HCT116 (cell line): ENCODE measurements around the gene DRC7. TPM values are rescaled to one million over a fixed set of nuclear protein-coding genes. Genes with fewer than 3 reads are reported as not detected.

ENCODE experiments used
- ATAC-seq: fragments of 200-7000 bp; cut with Tn5 transposase; 2 replicates; pipeline ENCODE4 v1.9.1; 2020; ENCODE audit warnings: mild to moderate bottlenecking, moderate library complexity
- BruUV-seq: library from RNA; stranded (reverse); fragments of 400-500 nt; replicated peaks from 2 replicates; lab custom pipeline; 2021; lab: Mats Ljungman, UMichigan
- CTCF ChIA-PET: fragments of 300-600 bp; sonication (Branson Sonifier 250); formaldehyde crosslinking; loops from one replicate; lab custom pipeline; 2021; ENCODE audit warnings: antibody characterized with exemption; lab: Charles Lee
- POLR2A ChIA-PET: fragments of 300-600, 350-600 bp; sonication (Branson Sonifier 250); formaldehyde crosslinking; loops from one replicate; lab custom pipeline; 2021; ENCODE audit warnings: antibody characterized with exemption; lab: Charles Lee
- RAD21 ChIA-PET, 2 experiments: fragments of 300-600 bp; sonication (Branson Sonifier 250); formaldehyde crosslinking; loops; one replicate each; lab custom pipeline; 2023; ENCODE audit warnings: low total read pairs in 2 of 2; ENCODE audit not compliant: uncharacterized antibody in 2 of 2, unreplicated experiment in 2 of 2, low non-redundant PET in 1 of 2; lab: Charles Lee
- DNase-seq: peaks from one replicate; pipeline ENCODE4 v3.0.0-alpha.2; 2010; ENCODE audit warnings: low read depth, low spot score
- H2AFZ ChIP-seq: fragments of 200-600 bp; shearing (Covaris generic), sonication (generic); 2 replicates; pipeline ENCODE4 v1.6.1; 2017; ENCODE audit warnings: low read depth, mixed run types, mixed read lengths, antibody characterized with exemption, low read length; ENCODE audit not compliant: poor library complexity, severe bottlenecking
- H3K27ac ChIP-seq: 2 replicates; pipeline ENCODE4 v1.5.1; 2012; ENCODE audit warnings: low read depth, low read length
- H3K27me3 ChIP-seq: fragments of 200-600 bp; sonication (generic); 2 replicates; pipeline ENCODE4 v1.6.1; 2016; ENCODE audit warnings: mixed run types, low read length, mixed read lengths; ENCODE audit not compliant: insufficient read depth
- H3K36me3 ChIP-seq, 2 experiments: fragments of 200-500 bp in 1 of 2; fragments of 200-600 bp in 1 of 2; sonication (Bioruptor generic) in 1 of 2; sonication (generic) in 1 of 2; 2 replicates each; pipeline versions ENCODE4 v1.5.1 to v1.6.1; 2014 to 2016; ENCODE audit warnings: low read length in 2 of 2, inconsistent platforms in 1 of 2, mixed read lengths in 1 of 2, mixed run types in 1 of 2; ENCODE audit not compliant: insufficient read depth in 2 of 2, control insufficient read depth in 1 of 2
- H3K4me1 ChIP-seq, 2 experiments: fragments of 200-600 bp in 1 of 2; sonication (generic) in 1 of 2; 2 replicates each; pipeline versions ENCODE4 v1.5.1 to v1.6.1; 2012 to 2017; ENCODE audit warnings: low read length in 2 of 2, inconsistent platforms in 1 of 2, mild to moderate bottlenecking in 1 of 2, mixed read lengths in 1 of 2, mixed run types in 1 of 2, moderate library complexity in 1 of 2; ENCODE audit not compliant: insufficient read depth in 2 of 2, control insufficient read depth in 1 of 2
- H3K4me2 ChIP-seq: fragments of 200-600 bp; sonication (generic); 2 replicates; pipeline ENCODE4 v1.6.1; 2017; ENCODE audit warnings: mixed run types, low read length, mixed read lengths
- H3K4me3 ChIP-seq, 2 experiments: fragments of 200-600 bp in 1 of 2; sonication (generic) in 1 of 2; replicated peaks in 1 of 2; 2 replicates each; pipeline ENCODE4 v1.5.1; 2011 to 2016; ENCODE audit warnings: low read length in 2 of 2, control low read depth in 1 of 2, low read depth in 1 of 2, mild to moderate bottlenecking in 1 of 2, mixed read lengths in 1 of 2, mixed run types in 1 of 2
- H3K79me2 ChIP-seq: fragments of 200-600 bp; sonication (generic); 2 replicates; pipeline ENCODE4 v1.6.1; 2017; ENCODE audit warnings: mild to moderate bottlenecking, mixed run types, low read length, moderate library complexity, mixed read lengths; ENCODE audit not compliant: insufficient read depth
- H3K9ac ChIP-seq: fragments of 200-600 bp; sonication (generic); 2 replicates; pipeline ENCODE4 v1.6.1; 2016; ENCODE audit warnings: low read length, mixed read lengths
- H3K9me2 ChIP-seq: fragments of 200-600 bp; sonication (generic), shearing (Covaris generic); 2 replicates; pipeline ENCODE4 v1.6.1; 2017; ENCODE audit warnings: mixed run types, mild to moderate bottlenecking, moderate library complexity; ENCODE audit not compliant: insufficient read depth
- H3K9me3 ChIP-seq, 2 experiments: fragments of 200-500 bp in 1 of 2; fragments of 200-600 bp in 1 of 2; sonication (Bioruptor generic) in 1 of 2; sonication (generic) in 1 of 2; 2 replicates each; pipeline ENCODE4 v1.6.1; 2014 to 2017; ENCODE audit warnings: low read length in 2 of 2, mixed read lengths in 2 of 2, inconsistent platforms in 1 of 2, low read depth in 1 of 2, mild to moderate bottlenecking in 1 of 2, mixed run types in 1 of 2, moderate library complexity in 1 of 2; ENCODE audit not compliant: control insufficient read depth in 1 of 2, insufficient read depth in 1 of 2
- H4K20me1 ChIP-seq: fragments of 200-600 bp; sonication (generic), shearing (Covaris generic); 2 replicates; pipeline ENCODE4 v1.6.1; 2017; ENCODE audit warnings: mixed run types, mild to moderate bottlenecking, moderate library complexity; ENCODE audit not compliant: insufficient read depth
- CBX3 ChIP-seq: IDR thresholded peaks from 2 replicates; pipeline ENCODE4 v1.6.1; 2012; ENCODE audit warnings: low read depth
- RAD21 ChIP-seq: IDR thresholded peaks from 2 replicates; pipeline ENCODE4 v1.6.1; 2012; ENCODE audit warnings: low read depth, mild to moderate bottlenecking
- SP1 ChIP-seq: IDR thresholded peaks from 2 replicates; pipeline ENCODE4 v1.6.1; 2012; ENCODE audit warnings: low read depth
- intact Hi-C: fragments of 100-400 bp; cut with micrococcal nuclease; formaldehyde crosslinking; loops from 2 replicates; pipeline ENCODE4 v1.10.0; 2022
- total RNA-seq: library from RNA; stranded (reverse); gene quantifications from one replicate; pipeline ENCODE4 v1.2.1, GENCODE V29; 2021; ENCODE audit not compliant: unreplicated experiment
- TF ChIP-seq, protein P1 (sequence below): IDR thresholded peaks from 2 replicates; pipeline ENCODE4 v1.6.1; 2012; ENCODE audit warnings: low read depth
- TF ChIP-seq, protein P2 (sequence below): IDR thresholded peaks from 2 replicates; pipeline ENCODE4 v1.6.1; 2011; ENCODE audit warnings: mild to moderate bottlenecking, low read length, moderate library complexity; ENCODE audit not compliant: insufficient replicate concordance; ENCODE audit errors: extremely low read depth

Gene DRC7
- total RNA-seq, 1 experiment from 2014 or later: 0.91 TPM

DNA sequence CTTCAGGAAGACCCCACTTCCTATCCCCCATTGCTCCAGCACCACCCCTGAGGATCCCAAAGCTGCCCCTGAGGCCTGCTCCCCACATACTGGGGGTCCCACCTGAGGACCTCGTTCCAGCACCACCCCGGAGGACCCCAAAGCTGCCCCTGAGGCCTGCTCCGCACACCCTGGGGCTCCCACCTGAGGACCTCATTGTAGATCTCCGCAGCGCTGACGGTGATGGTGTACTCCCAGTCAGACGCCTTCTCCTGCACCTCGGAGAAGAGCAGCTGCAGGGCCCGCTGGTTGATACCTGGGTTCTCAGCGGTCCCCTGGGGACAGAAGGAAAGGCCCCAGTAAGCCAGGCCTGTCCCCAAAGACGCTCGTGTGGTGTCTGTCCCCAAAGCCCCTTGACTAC is 67.4 kb downstream of the DRC7 start:
- H3K4me3 ChIP-seq: no peak overlapping the region
- no peak for ATAC-seq
- 0 out of 4 replicates have a peak, but pooled peaks cover 0 to 5% of the 10 kb centered on the region in 2 experiments for H3K36me3 ChIP-seq
- no peaks in the 10 kb centered on the region for H3K9me3 ChIP-seq
- H3K79me2 ChIP-seq: no peaks in the 10 kb centered on the region
- no peak for DNase-seq
- no peak overlapping the region for H3K4me2 ChIP-seq
- ChIA-PET POLR2A (no interaction called here), CTCF (interaction anchor here (0.7 to 1.3 kb wide), 2 partner anchors 26 to 34 kb away, joined by 3 to 4 read pairs; partner anchors contain the start of gene KATNB1), RAD21 (no interaction called here)
- no peak overlapping the region for H3K9ac ChIP-seq
- H3K4me1 ChIP-seq: peaks cover 15 to 29% of the 10 kb centered on the region in 2 experiments
- no peak overlapping the region for H2AFZ ChIP-seq
- no peaks in the 10 kb centered on the region for H3K27me3 ChIP-seq
- TF ChIP-seq SP1 (no peak), CBX3 (no peak), RAD21 (no peak)
- TF ChIP-seq, protein P1, sequence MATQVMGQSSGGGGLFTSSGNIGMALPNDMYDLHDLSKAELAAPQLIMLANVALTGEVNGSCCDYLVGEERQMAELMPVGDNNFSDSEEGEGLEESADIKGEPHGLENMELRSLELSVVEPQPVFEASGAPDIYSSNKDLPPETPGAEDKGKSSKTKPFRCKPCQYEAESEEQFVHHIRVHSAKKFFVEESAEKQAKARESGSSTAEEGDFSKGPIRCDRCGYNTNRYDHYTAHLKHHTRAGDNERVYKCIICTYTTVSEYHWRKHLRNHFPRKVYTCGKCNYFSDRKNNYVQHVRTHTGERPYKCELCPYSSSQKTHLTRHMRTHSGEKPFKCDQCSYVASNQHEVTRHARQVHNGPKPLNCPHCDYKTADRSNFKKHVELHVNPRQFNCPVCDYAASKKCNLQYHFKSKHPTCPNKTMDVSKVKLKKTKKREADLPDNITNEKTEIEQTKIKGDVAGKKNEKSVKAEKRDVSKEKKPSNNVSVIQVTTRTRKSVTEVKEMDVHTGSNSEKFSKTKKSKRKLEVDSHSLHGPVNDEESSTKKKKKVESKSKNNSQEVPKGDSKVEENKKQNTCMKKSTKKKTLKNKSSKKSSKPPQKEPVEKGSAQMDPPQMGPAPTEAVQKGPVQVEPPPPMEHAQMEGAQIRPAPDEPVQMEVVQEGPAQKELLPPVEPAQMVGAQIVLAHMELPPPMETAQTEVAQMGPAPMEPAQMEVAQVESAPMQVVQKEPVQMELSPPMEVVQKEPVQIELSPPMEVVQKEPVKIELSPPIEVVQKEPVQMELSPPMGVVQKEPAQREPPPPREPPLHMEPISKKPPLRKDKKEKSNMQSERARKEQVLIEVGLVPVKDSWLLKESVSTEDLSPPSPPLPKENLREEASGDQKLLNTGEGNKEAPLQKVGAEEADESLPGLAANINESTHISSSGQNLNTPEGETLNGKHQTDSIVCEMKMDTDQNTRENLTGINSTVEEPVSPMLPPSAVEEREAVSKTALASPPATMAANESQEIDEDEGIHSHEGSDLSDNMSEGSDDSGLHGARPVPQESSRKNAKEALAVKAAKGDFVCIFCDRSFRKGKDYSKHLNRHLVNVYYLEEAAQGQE: no peak
- TF ChIP-seq, protein P2, sequence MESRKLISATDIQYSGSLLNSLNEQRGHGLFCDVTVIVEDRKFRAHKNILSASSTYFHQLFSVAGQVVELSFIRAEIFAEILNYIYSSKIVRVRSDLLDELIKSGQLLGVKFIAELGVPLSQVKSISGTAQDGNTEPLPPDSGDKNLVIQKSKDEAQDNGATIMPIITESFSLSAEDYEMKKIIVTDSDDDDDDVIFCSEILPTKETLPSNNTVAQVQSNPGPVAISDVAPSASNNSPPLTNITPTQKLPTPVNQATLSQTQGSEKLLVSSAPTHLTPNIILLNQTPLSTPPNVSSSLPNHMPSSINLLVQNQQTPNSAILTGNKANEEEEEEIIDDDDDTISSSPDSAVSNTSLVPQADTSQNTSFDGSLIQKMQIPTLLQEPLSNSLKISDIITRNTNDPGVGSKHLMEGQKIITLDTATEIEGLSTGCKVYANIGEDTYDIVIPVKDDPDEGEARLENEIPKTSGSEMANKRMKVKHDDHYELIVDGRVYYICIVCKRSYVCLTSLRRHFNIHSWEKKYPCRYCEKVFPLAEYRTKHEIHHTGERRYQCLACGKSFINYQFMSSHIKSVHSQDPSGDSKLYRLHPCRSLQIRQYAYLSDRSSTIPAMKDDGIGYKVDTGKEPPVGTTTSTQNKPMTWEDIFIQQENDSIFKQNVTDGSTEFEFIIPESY: no peak
- no TSS peak for BruUV-seq
- intact Hi-C loops: no loop called here
- no peak overlapping the region for H3K27ac ChIP-seq
- H4K20me1 ChIP-seq: no peaks in the 10 kb centered on the region
- no peaks in the 10 kb centered on the region for H3K9me2 ChIP-seq
